ENCODE results near the gene CACNB4. TPM values are rescaled to one million over a fixed set of nuclear protein-coding genes. Genes with fewer than 3 reads are reported as not detected.

The CACNB4 gene
- total RNA-seq, 4 donors from 2014 or later: 0.20 to 1.6 (median 0.90) TPM

GRCh38 chr2:151853070-151853758 lies 245.6 kb downstream of the CACNB4 start:
- DNase-seq: no peak
- H3K27ac ChIP-seq: no peak overlapping the region
- 52 to 70% methylated on average over 3 of the region's 3 CpGs for WGBS, 2 donors (ENCODE audit: low coverage in 1 of 2)

GRCh38 chr2:151852260-151853069 lies 246.4 kb downstream of the CACNB4 start:
- H3K36me3 ChIP-seq: no peaks in the 10 kb centered on the region
- intact Hi-C loops (cut with DNase I; ENCODE audit: low total_unique reads): no loop called here
- no peaks in the 10 kb centered on the region for H3K9me3 ChIP-seq

More at GRCh38 chr2:151853070-151853758, 245.6 kb downstream of the CACNB4 start:
- TF ChIP-seq POLR2AphosphoS5 (IDR thresholded peaks at IDR 0.05) (no peak), EP300 (IDR thresholded peaks at IDR 0.05; ENCODE audit: low read depth) (no peak), POLR2A (IDR thresholded peaks at IDR 0.05) (no peak)
- Histone ChIP-seq H3K4me3 (no peak overlapping the region), H3K36me3 (no peaks in the 10 kb centered on the region), H3K4me1 (no peaks in the 10 kb centered on the region), H3K9me3 (no peaks in the 10 kb centered on the region), H3K27me3 (no peaks in the 10 kb centered on the region)
- in situ Hi-C loops (cut with MboI; ENCODE audit: low pct_ligation_motif_present in 1 of 4, low pct_unique_long_range_greater_than_20kb in 1 of 4, low sequenced_read_pairs in 3 of 4) (no loop called here), intact Hi-C loops (cut with DNase I; ENCODE audit: low total_unique reads) (no loop called here)

GRCh38 chr2:151851761-151852160 lies 247.1 kb downstream of the CACNB4 start:
- Histone ChIP-seq H3K4me1 (no peaks in the 10 kb centered on the region), H3K27ac (no peak overlapping the region), H3K9me3 (no peaks in the 10 kb centered on the region), H3K27me3 (no peaks in the 10 kb centered on the region), H3K36me3 (no peaks in the 10 kb centered on the region), H3K4me3 (no peak overlapping the region)
- intact Hi-C loops (cut with DNase I; ENCODE audit: low total_unique reads) (no loop called here), in situ Hi-C loops (cut with MboI; ENCODE audit: low pct_ligation_motif_present in 1 of 4, low pct_unique_long_range_greater_than_20kb in 1 of 4, low sequenced_read_pairs in 3 of 4) (no loop called here)
- 63 to 93% methylated on average over 1 to 3 of the region's 3 CpGs for WGBS, 2 donors (ENCODE audit: low coverage in 1 of 2)
- DNase-seq: no peak
- TF ChIP-seq CTCF (IDR thresholded peaks at IDR 0.05): no peak

More at GRCh38 chr2:151852260-151853069, 246.4 kb downstream of the CACNB4 start:
- H3K27me3 ChIP-seq: no peaks in the 10 kb centered on the region
- no peak overlapping the region for H3K4me3 ChIP-seq
- WGBS, 2 donors (ENCODE audit: low coverage in 1 of 2): 79 to 81% methylated on average over 6 of the region's 6 CpGs
- TF ChIP-seq EP300 (IDR thresholded peaks at IDR 0.05; ENCODE audit: low read depth) (no peak), CTCF (IDR thresholded peaks at IDR 0.05) (no peak), POLR2AphosphoS5 (IDR thresholded peaks at IDR 0.05) (no peak), POLR2A (IDR thresholded peaks at IDR 0.05) (no peak)
- no peak for DNase-seq
- in situ Hi-C loops (cut with MboI; ENCODE audit: low pct_ligation_motif_present in 1 of 4, low pct_unique_long_range_greater_than_20kb in 1 of 4, low sequenced_read_pairs in 3 of 4): no loop called here
- H3K27ac ChIP-seq: no peak overlapping the region
- no peaks in the 10 kb centered on the region for H3K4me1 ChIP-seq

GRCh38 chr2:151849413-151850010 lies 249.3 kb downstream of the CACNB4 start:
- DNase-seq: no peak

More at GRCh38 chr2:151849413-151850010, 249.3 kb downstream of the CACNB4 start:
- intact Hi-C loops (cut with DNase I; ENCODE audit: low total_unique reads): no loop called here
- H3K36me3 ChIP-seq: no peaks in the 10 kb centered on the region
- in situ Hi-C loops (cut with MboI; ENCODE audit: low pct_ligation_motif_present in 1 of 4, low pct_unique_long_range_greater_than_20kb in 1 of 4, low sequenced_read_pairs in 3 of 4): no loop called here
- no peak for TF ChIP-seq POLR2A (IDR thresholded peaks at IDR 0.05)
- TF ChIP-seq POLR2AphosphoS5 (IDR thresholded peaks at IDR 0.05): no peak
- TF ChIP-seq CTCF (IDR thresholded peaks at IDR 0.05): no peak
- no peak for TF ChIP-seq EP300 (IDR thresholded peaks at IDR 0.05; ENCODE audit: low read depth)
- H3K9me3 ChIP-seq: no peaks in the 10 kb centered on the region
- no peaks in the 10 kb centered on the region for H3K4me1 ChIP-seq
- H3K4me3 ChIP-seq: no peak overlapping the region
- no peaks in the 10 kb centered on the region for H3K27me3 ChIP-seq
- no peak overlapping the region for H3K27ac ChIP-seq
- 49 to 50% methylated on average over 1 to 4 of the region's 4 CpGs for WGBS, 2 donors (ENCODE audit: low coverage in 1 of 2)
